NCI-H187 treated with DMSO at 0.1 percent for 48 hours (cell line): Measurements from ENCODE around the gene YPEL2.

Experiments used
- DNase-seq: peaks from one replicate; lab custom pipeline; 2025; lab: John Stamatoyannopoulos, UW

YPEL2 gene

GRCh38 chr17:59330053-59330942 is 1.2 kb upstream of the YPEL2 start:
- DNase-seq = no peak

- no peak for DNase-seq
Measured at GRCh38 chr17:59331929-59332748, 684 bp downstream of the YPEL2 start.

GRCh38 chr17:59332749-59333377 is 1.4 kb downstream of the YPEL2 start:
- no peak for DNase-seq

- peak; percentile 56 for DNase-seq
Measured at GRCh38 chr17:59333836-59334235, 2.4 kb downstream of the YPEL2 start.

GRCh38 chr17:59335685-59336084 is 4.2 kb downstream of the YPEL2 start:
- DNase-seq = no peak

GRCh38 chr17:59337741-59338299 is 6.4 kb downstream of the YPEL2 start:
- no peak for DNase-seq

GRCh38 chr17:59338498-59338897 is 7.0 kb downstream of the YPEL2 start:
- DNase-seq = no peak

- no peak for DNase-seq
Measured at GRCh38 chr17:59341922-59342321, 10.5 kb downstream of the YPEL2 start.

- no peak for DNase-seq
Measured at GRCh38 chr17:59342681-59343131, 11.3 kb downstream of the YPEL2 start.

- DNase-seq = no peak
Measured at GRCh38 chr17:59345476-59345875, 14.0 kb downstream of the YPEL2 start.

- DNase-seq = no peak
Measured at GRCh38 chr17:59346341-59346740, 14.9 kb downstream of the YPEL2 start.

GRCh38 chr17:59346876-59347407 is 15.5 kb downstream of the YPEL2 start:
- DNase-seq = no peak

GRCh38 chr17:59347975-59348391 is 16.5 kb downstream of the YPEL2 start:
- DNase-seq = no peak

- no peak for DNase-seq
Measured at GRCh38 chr17:59349178-59349577, 17.7 kb downstream of the YPEL2 start.

- no peak for DNase-seq
Measured at GRCh38 chr17:59353106-59353854, 21.8 kb downstream of the YPEL2 start.

- no peak for DNase-seq
Measured at GRCh38 chr17:59353936-59354755, 22.7 kb downstream of the YPEL2 start.

- no peak for DNase-seq
Measured at GRCh38 chr17:59355030-59355701, 23.7 kb downstream of the YPEL2 start.

- DNase-seq = no peak
Measured at GRCh38 chr17:59355702-59356325, 24.4 kb downstream of the YPEL2 start.

- no peak for DNase-seq
Measured at GRCh38 chr17:59356543-59357218, 25.2 kb downstream of the YPEL2 start.
